Activated T-helper 2 cell treated with anti-CD3 and anti-CD28 coated beads, Interferon-gamma antibody, Interleukin-2, Interleukin-4, amounts not matched to agents 10 μg/mL and 5 μg/mL and 100 μg/mL, durations not matched to agents 14 hours and 24 hours and 36 hours (primary cell): ENCODE data around the gene AKAP1. TPM values are rescaled to one million over a fixed set of nuclear protein-coding genes. Genes with fewer than 3 reads are reported as not detected.

Experiments used
- total RNA-seq: library from RNA; stranded (reverse); gene quantifications from 2 replicates; pipeline ENCODE4 v1.2.3, GENCODE V29; 2022

The AKAP1 gene
- total RNA-seq, 1 donor from 2014 or later = 38.7 TPM

Other genes with a start within 250 kb of the AKAP1 start
- gene TRIM25, start 171.2 kb upstream of the AKAP1 start, total RNA-seq = 76.5 and 85.9 TPM in 2 replicates
- gene COIL, start 124.2 kb upstream of the AKAP1 start, total RNA-seq = 20.3 and 23.1 TPM in 2 replicates
- gene SCPEP1, start 107.1 kb upstream of the AKAP1 start, total RNA-seq = 15.8 and 18.1 TPM in 2 replicates
- 181 and 198 TPM in 2 replicates for gene MSI2, start 171.3 kb downstream of the AKAP1 start, total RNA-seq